Esophagus muscularis mucosa (tissue), 4 donors: ENCODE data around the gene GRB2. TPM values are rescaled to one million over a fixed set of nuclear protein-coding genes. Genes with fewer than 3 reads are reported as not detected.

Source experiments
- DNase-seq: peaks from one replicate; pipeline ENCODE4 v3.0.0-alpha.2; 2017; ENCODE audit errors: extremely low spot score
- H3K27ac ChIP-seq, 4 donors: fragments of 200-600 bp; sonication (generic); replicated peaks in 1 of 4; 1 replicate in 3 of 4; 2 replicates in 1 of 4; pipeline ENCODE4 v1.5.1; 2016 to 2019; ENCODE audit warnings: mild to moderate bottlenecking in 1 of 4
- H3K27me3 ChIP-seq, 4 donors: fragments of 200-600 bp; sonication (generic); one replicate each; pipeline versions ENCODE4 v1.5.1 to v1.6.0; 2016 to 2019
- H3K36me3 ChIP-seq, 4 donors: fragments of 200-600 bp; sonication (generic); one replicate each; pipeline ENCODE4 v1.5.1; 2016 to 2019
- H3K4me1 ChIP-seq, 4 donors: fragments of 200-600 bp; sonication (generic); one replicate each; pipeline ENCODE4 v1.5.1; 2016 to 2019
- H3K4me3 ChIP-seq, 4 donors: fragments of 200-600 bp; sonication (generic); 1 replicate in 2 of 4; 2 replicates in 2 of 4; pipeline ENCODE4 v1.5.1; 2016 to 2019; ENCODE audit warnings: mild to moderate bottlenecking in 4 of 4, moderate library complexity in 1 of 4
- H3K9me3 ChIP-seq, 4 donors: fragments of 200-600 bp; sonication (generic); 1 replicate in 3 of 4; 2 replicates in 1 of 4; pipeline ENCODE4 v1.5.1; 2016 to 2019
- CTCF ChIP-seq, 3 experiments: fragments of 200-600 bp in 2 of 3; fragments of 450-650 bp in 1 of 3; sonication (generic) in 2 of 3; IDR thresholded peaks; one replicate each; pipeline ENCODE4 v1.5.1; 2017 to 2019; ENCODE audit warnings: antibody characterized with exemption in 3 of 3, mild to moderate bottlenecking in 2 of 3, moderate library complexity in 1 of 3
- EP300 ChIP-seq: sonication (generic); formaldehyde crosslinking; IDR thresholded peaks from one replicate; pipeline ENCODE4 v1.6.1; 2017; ENCODE audit warnings: antibody characterized with exemption
- POLR2A ChIP-seq: fragments of 450-650 bp; IDR thresholded peaks from one replicate; pipeline ENCODE4 v1.6.1; 2017; ENCODE audit warnings: antibody characterized with exemption, moderate library complexity, mild to moderate bottlenecking, low read depth
- POLR2AphosphoS5 ChIP-seq, 2 donors: sonication (generic); formaldehyde crosslinking; IDR thresholded peaks; one replicate each; pipeline ENCODE4 v1.6.1; 2017; ENCODE audit warnings: antibody characterized with exemption in 2 of 2
- WGBS: methylation state at CpG from one replicate; pipeline ENCODE4 v1.1.5; 2018; 5-methylcytosine and 5-hydroxymethylcytosine counted together
- intact Hi-C: fragments of 100-400 bp; cut with DNase I; formaldehyde crosslinking; loops from one replicate; pipeline ENCODE4 v1.15.1; 2023
- total RNA-seq, 4 donors: library from RNA; depleted of rRNA; stranded (reverse); fragments of >200 nt; gene quantifications; one replicate each; pipeline versions ENCODE4 v1.1.0 to v1.2.1, GENCODE V29; 2016

GRB2 gene
- total RNA-seq, 4 donors from 2014 or later = 84.3 to 140 (median 113) TPM

- DNase-seq = no peak
- Histone ChIP-seq H3K36me3 (no peaks in the 10 kb centered on the region), H3K4me3 (no peak overlapping the region), H3K9me3 (no peaks in the 10 kb centered on the region), H3K27me3 (no peaks in the 10 kb centered on the region), H3K27ac (no peak overlapping the region), H3K4me1 (peaks cover 7 to 25% (median 25%) of the 10 kb centered on the region in 4 donors)
- WGBS = 82% methylated on average over 6 of the region's 6 CpGs
- intact Hi-C loops = no loop called here
- TF ChIP-seq POLR2AphosphoS5 (IDR thresholded peaks at IDR 0.05) (no peak), POLR2A (no peak), CTCF (IDR thresholded peaks at IDR 0.05) (no peak), EP300 (no peak)
Measured at GRCh38 chr17:75433218-75433783, 27.8 kb upstream of the GRB2 start.

GRCh38 chr17:75430159-75430974, 24.9 kb upstream of the GRB2 start:
- Histone ChIP-seq H3K4me1 (peaks cover 10 to 40% (median 37%) of the 10 kb centered on the region in 4 donors), H3K27ac (peak overlapping the region; percentile 80 to 87 (median 82)), H3K9me3 (no peaks in the 10 kb centered on the region), H3K36me3 (no peaks in the 10 kb centered on the region), H3K4me3 (no peak overlapping the region), H3K27me3 (no peaks in the 10 kb centered on the region)
- TF ChIP-seq CTCF (IDR thresholded peaks at IDR 0.05) (peak; percentile 9 to 13 (median 13)), POLR2AphosphoS5 (IDR thresholded peaks at IDR 0.05) (no peak)
- intact Hi-C loops = no loop called here
- WGBS = 55% methylated on average over 8 of the region's 11 CpGs
- no peak for DNase-seq

GRCh38 chr17:75428543-75429469, 23.3 kb upstream of the GRB2 start:
- intact Hi-C loops = no loop called here
- Histone ChIP-seq H3K27me3 (no peaks in the 10 kb centered on the region), H3K36me3 (no peaks in the 10 kb centered on the region), H3K27ac (peak overlapping the region; percentile 80 to 87 (median 82)), H3K4me3 (peak overlapping the region in 1 of 4 donors; percentile 20), H3K9me3 (no peaks in the 10 kb centered on the region), H3K4me1 (peaks cover 10 to 40% (median 37%) of the 10 kb centered on the region in 4 donors)
- no peak for TF ChIP-seq POLR2A
- TF ChIP-seq POLR2AphosphoS5 (IDR thresholded peaks at IDR 0.05) = peak in 1 of 2 donors; percentile 48
- no peak for DNase-seq
- WGBS = 52% methylated on average over 17 of the region's 17 CpGs

- Histone ChIP-seq H3K4me1 (peaks cover 5 to 7% (median 6%) of the 10 kb centered on the region in 4 donors), H3K36me3 (no peaks in the 10 kb centered on the region), H3K9me3 (no peaks in the 10 kb centered on the region), H3K27ac (no peak overlapping the region), H3K27me3 (no peaks in the 10 kb centered on the region), H3K4me3 (no peak overlapping the region)
- no peak for DNase-seq
- intact Hi-C loops = no loop called here
- 61% methylated on average over 5 of the region's 5 CpGs for WGBS
- no peak for TF ChIP-seq CTCF (IDR thresholded peaks at IDR 0.05)
- no peak for TF ChIP-seq EP300
- TF ChIP-seq POLR2A = no peak
Measured at GRCh38 chr17:75418531-75418930, 13.1 kb upstream of the GRB2 start.
